Coronary artery (tissue), 2 donors: ENCODE data around the gene AP5S1.

Experiments
- DNase-seq: peaks from one replicate; pipeline ENCODE4 v3.0.0-alpha.2; 2017; ENCODE audit warnings: low spot score
- H3K27ac ChIP-seq, 2 donors: fragments of 200-600 bp; sonication (generic); one replicate each; pipeline ENCODE4 v1.5.1; 2016 to 2019
- H3K4me3 ChIP-seq: fragments of 200-600 bp; sonication (generic); 2 replicates; pipeline ENCODE4 v1.5.1; 2016; ENCODE audit warnings: mild to moderate bottlenecking, moderate library complexity
- TF ChIP-seq, protein P1 (sequence below): fragments of 200-600 bp; sonication (generic); IDR thresholded peaks from one replicate; pipeline ENCODE4 v1.5.1; 2019; ENCODE audit warnings: antibody characterized with exemption

Gene AP5S1

GRCh38 chr20:3871550-3872265 lies 51.4 kb downstream of the AP5S1 start:
- DNase-seq, result no peak
- TF ChIP-seq, protein P1, sequence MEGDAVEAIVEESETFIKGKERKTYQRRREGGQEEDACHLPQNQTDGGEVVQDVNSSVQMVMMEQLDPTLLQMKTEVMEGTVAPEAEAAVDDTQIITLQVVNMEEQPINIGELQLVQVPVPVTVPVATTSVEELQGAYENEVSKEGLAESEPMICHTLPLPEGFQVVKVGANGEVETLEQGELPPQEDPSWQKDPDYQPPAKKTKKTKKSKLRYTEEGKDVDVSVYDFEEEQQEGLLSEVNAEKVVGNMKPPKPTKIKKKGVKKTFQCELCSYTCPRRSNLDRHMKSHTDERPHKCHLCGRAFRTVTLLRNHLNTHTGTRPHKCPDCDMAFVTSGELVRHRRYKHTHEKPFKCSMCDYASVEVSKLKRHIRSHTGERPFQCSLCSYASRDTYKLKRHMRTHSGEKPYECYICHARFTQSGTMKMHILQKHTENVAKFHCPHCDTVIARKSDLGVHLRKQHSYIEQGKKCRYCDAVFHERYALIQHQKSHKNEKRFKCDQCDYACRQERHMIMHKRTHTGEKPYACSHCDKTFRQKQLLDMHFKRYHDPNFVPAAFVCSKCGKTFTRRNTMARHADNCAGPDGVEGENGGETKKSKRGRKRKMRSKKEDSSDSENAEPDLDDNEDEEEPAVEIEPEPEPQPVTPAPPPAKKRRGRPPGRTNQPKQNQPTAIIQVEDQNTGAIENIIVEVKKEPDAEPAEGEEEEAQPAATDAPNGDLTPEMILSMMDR, result no peak
- H3K27ac ChIP-seq, result no peak overlapping the region
- H3K4me3 ChIP-seq, result no peak overlapping the region

DNA sequence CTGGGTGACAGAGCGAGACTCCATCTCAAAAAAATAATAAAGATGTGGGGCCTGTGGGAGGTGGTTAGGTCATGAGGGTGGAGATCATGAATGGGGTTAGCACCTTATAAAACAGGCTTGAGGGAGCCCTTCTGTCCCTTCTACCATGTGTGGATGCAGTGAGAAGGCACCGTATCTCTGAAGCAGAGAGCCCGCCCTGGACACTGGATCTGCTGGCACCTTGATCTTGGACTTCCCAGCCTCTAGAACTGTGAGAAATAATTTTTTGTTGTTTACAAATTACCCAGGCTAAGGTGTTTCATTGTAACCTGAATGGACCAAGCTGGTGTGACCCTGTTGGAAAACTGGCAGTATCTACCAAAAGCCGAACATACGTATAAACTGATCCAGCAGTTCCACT lies 53.2 kb downstream of the AP5S1 start:
- H3K27ac ChIP-seq, result no peak overlapping the region
- H3K4me3 ChIP-seq, result no peak overlapping the region
- DNase-seq, result no peak
- TF ChIP-seq, protein P1, result no peak

DNA sequence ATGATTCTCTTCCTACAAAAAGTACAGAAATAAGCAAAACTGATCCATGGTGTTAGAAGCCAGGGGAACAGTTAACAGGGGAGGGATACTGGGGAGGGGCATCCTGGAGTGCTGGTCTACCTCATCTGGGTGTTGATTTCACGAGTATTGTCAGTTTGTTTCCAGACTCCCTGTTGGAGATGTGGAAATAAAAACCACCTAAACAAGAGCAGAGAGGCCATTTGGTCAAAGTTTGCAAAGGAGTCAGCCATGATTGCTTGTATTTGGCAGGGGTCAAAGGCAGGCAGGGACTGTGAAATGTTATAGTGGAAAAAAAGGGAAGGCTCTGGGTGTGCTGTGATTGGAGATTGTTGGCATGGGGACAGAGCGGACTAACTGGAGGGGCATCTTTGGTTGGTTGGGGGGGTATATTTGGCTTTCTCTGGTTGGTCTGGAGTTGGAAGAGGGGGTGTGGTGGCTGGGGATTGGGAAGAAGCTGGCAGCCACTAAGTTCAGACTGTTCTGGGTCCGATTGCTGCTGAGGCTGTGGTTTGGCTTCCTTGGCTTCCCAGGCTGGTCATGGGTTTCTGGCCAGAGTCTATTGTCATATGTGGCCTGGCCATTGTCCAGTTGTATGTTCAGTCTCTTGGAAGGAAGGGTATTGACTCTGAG lies 54.0 kb downstream of the AP5S1 start:
- no peak overlapping the region for H3K4me3 ChIP-seq
- no peak overlapping the region for H3K27ac ChIP-seq
- TF ChIP-seq, protein P1, result no peak
- no peak for DNase-seq

DNA sequence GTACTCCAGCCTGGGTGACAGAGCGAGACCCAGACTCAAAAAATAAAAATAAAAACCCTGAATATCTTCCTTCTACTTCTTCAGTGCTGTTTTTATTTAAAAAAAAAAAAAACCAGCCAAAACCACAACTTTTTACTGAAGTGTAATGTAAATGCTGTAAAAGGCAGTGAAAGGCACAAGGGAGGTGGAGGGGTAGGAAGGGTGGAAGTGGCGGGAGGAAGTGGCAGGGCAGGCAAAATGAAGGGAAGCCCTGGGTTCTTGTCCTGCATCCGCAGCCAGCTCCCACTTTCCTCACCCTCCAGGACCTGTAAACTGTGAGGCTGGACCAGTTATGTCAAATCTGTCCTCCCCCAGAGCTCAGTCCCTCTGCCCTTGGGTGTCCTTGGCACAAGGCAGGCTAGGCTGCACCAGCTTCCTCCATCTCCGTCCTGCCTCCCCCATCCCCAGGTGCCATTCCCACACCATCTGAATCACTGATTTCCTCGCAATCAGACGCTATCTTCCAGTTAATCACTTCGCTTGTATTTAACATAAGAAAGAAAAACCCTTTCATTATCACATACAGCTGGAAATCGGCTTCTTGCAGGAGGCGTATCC lies 55.1 kb downstream of the AP5S1 start:
- no peak for DNase-seq

GRCh38 chr20:3876000-3876399 lies 55.7 kb downstream of the AP5S1 start:
- DNase-seq, result no peak
- no peak overlapping the region for H3K27ac ChIP-seq
- TF ChIP-seq, protein P1, result no peak

More for the DNA sequence above, 55.1 kb downstream of the AP5S1 start:
- Histone ChIP-seq H3K4me3 (no peak overlapping the region), H3K27ac (no peak overlapping the region)
- TF ChIP-seq, protein P1, result no peak

DNA sequence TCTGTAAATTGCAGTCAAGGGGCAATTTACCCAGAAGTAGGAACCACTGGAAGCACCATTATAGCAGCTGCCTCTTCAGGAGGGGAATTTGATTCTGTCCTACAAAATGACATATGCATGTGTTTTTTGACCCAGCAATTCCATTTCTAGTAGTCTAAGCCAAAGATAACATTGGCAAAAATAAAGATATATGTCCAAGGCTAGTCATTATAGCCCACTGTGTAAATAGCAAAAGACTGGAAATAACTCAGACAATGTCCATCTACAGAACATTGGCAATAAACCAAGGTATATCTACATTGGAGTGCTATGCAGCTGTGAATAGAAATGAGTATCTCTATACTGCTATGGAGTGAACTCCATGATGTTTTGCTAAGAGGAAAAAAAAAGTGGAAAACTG lies 56.3 kb downstream of the AP5S1 start:
- DNase-seq, result no peak
- Histone ChIP-seq H3K4me3 (no peak overlapping the region), H3K27ac (no peak overlapping the region)
- TF ChIP-seq, protein P1, result no peak

More at GRCh38 chr20:3876000-3876399, 55.7 kb downstream of the AP5S1 start:
- H3K4me3 ChIP-seq, result no peak overlapping the region
